Mucosa of stomach (tissue), 1 donor: ENCODE measurements around the gene MAGI3.
"Not testable (repeated sequence)": the region's sequence is repeated elsewhere in the genome, so short reads cannot be mapped to it uniquely, and the experiment has no call there.

Experiments used
- H3K27me3 ChIP-seq: one replicate; pipeline ENCODE4 v1.7.0; 2013; ENCODE audit warnings: mild to moderate bottlenecking, low read length; ENCODE audit not compliant: control insufficient read depth, insufficient read depth
- H3K36me3 ChIP-seq: one replicate; pipeline ENCODE4 v1.7.0; 2013; ENCODE audit warnings: low read length; ENCODE audit not compliant: control insufficient read depth, insufficient read depth
- H3K4me1 ChIP-seq: one replicate; pipeline ENCODE4 v1.7.0; 2013; ENCODE audit warnings: mild to moderate bottlenecking, low read length; ENCODE audit not compliant: control insufficient read depth, insufficient read depth
- H3K4me3 ChIP-seq: one replicate; pipeline ENCODE4 v1.7.0; 2013; ENCODE audit warnings: low read length
- H3K9ac ChIP-seq: one replicate; pipeline ENCODE4 v1.7.0; 2013; ENCODE audit warnings: mild to moderate bottlenecking, low read length, moderate library complexity
- H3K9me3 ChIP-seq: one replicate; pipeline ENCODE4 v1.7.0; 2013; ENCODE audit warnings: mild to moderate bottlenecking, low read length, moderate library complexity; ENCODE audit not compliant: control insufficient read depth
- donor health status: Pancreatic carcinoma.

Gene MAGI3

GRCh38 chr1:113403065-113403464, 12.8 kb downstream of the MAGI3 start:
- H3K4me3 ChIP-seq: no peak overlapping the region
- H3K4me1 ChIP-seq: peaks cover 9% of the 10 kb centered on the region
- H3K36me3 ChIP-seq: no peaks in the 10 kb centered on the region
- H3K9me3 ChIP-seq: no peaks in the 10 kb centered on the region
- H3K27me3 ChIP-seq: no peaks in the 10 kb centered on the region
- H3K9ac ChIP-seq: no peak overlapping the region

GRCh38 chr1:113405573-113405972, 15.3 kb downstream of the MAGI3 start:
- H3K9me3 ChIP-seq: no peaks in the 10 kb centered on the region
- no peaks in the 10 kb centered on the region for H3K36me3 ChIP-seq
- no peaks in the 10 kb centered on the region for H3K27me3 ChIP-seq
- H3K9ac ChIP-seq: no peak overlapping the region
- no peak overlapping the region for H3K4me3 ChIP-seq
- H3K4me1 ChIP-seq: peaks cover 7% of the 10 kb centered on the region

GRCh38 chr1:113406149-113406548, 15.8 kb downstream of the MAGI3 start:
- not testable (repeated sequence) for H3K4me1 ChIP-seq

GRCh38 chr1:113409363-113409762, 19.0 kb downstream of the MAGI3 start:
- H3K4me1 ChIP-seq: peaks cover 7% of the 10 kb centered on the region
- no peak overlapping the region for H3K9ac ChIP-seq
- no peak overlapping the region for H3K4me3 ChIP-seq
- H3K27me3 ChIP-seq: no peaks in the 10 kb centered on the region
- H3K9me3 ChIP-seq: no peaks in the 10 kb centered on the region
- no peaks in the 10 kb centered on the region for H3K36me3 ChIP-seq

More at GRCh38 chr1:113406149-113406548, 15.8 kb downstream of the MAGI3 start:
- H3K27me3 ChIP-seq, H3K9me3 ChIP-seq, H3K36me3 ChIP-seq, H3K4me3 ChIP-seq, H3K9ac ChIP-seq: not testable (repeated sequence)

DNA sequence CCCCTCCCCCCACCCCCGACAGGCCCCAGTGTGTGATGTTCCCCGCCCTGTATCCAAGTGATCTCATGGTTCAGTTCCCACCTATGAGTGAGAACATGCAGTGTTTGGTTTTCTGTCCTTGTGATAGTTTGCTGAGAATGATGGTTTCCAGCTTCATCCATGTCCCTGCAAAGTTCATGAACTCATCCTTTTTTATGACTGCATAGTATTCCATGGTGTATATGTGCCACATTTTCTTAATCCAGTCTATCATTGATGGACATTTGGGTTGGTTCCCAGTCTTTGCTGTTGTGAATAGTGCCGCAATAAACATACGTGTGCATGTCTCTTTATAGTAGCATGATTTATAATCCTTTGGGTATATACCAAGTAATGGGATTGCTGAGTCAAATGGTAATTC, 21.7 kb downstream of the MAGI3 start:
- not testable (repeated sequence) for H3K9ac ChIP-seq, H3K4me1 ChIP-seq, H3K27me3 ChIP-seq, H3K36me3 ChIP-seq, H3K4me3 ChIP-seq, H3K9me3 ChIP-seq

DNA sequence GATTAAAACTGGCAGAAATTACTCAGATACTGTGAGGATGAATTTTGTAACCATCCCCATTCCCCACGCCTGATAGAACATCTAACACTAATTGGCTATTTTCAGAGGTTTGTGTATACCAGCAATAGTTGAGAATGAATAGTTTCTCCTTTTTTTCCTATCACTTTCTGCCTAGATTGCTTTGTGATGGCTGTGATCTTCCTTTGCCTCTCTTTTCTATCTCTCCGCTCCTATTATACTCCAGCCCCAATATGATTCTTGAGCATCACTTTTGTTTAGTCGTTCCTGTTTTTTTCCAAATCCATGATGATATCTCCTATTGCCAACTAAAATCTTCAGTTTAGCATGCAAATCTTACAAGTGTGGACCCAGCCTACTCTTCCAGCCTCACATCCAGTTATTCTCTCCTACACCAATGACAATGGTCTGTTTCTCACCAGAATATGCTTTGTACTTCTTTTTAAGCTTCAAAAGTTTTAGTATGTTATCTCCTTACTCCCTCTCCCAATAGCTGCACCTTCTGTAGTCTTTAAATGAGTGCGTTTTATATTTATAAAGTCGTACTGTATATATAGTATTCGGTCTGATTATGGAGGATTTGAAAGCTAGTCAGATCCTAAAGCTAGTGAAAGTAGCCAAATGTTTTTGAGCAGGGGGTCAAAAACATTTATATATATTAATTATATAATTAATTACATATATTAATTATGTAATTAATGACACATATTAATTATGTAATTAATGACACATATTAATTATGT, 25.2 kb downstream of the MAGI3 start:
- Histone ChIP-seq H3K27me3 (no peaks in the 10 kb centered on the region), H3K36me3 (no peaks in the 10 kb centered on the region), H3K9ac (no peak overlapping the region), H3K9me3 (no peaks in the 10 kb centered on the region), H3K4me1 (no peaks in the 10 kb centered on the region), H3K4me3 (no peak overlapping the region)

DNA sequence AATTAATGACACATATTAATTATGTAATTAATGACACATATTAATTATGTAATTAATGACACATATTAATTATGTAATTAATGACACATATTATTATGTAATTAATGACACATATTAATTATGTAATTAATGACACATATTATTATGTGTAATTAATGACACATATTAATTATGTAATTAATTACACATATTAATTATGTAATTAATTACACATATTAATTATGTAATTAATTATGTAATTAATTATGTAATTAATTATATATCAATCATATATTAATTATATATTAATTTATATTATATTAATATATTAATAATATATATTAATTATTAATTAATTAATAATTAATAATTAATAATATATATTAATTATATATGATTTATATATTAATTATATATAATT, 25.8 kb downstream of the MAGI3 start:
- H3K9ac ChIP-seq, H3K36me3 ChIP-seq, H3K27me3 ChIP-seq, H3K9me3 ChIP-seq, H3K4me1 ChIP-seq, H3K4me3 ChIP-seq: not testable (repeated sequence)

DNA sequence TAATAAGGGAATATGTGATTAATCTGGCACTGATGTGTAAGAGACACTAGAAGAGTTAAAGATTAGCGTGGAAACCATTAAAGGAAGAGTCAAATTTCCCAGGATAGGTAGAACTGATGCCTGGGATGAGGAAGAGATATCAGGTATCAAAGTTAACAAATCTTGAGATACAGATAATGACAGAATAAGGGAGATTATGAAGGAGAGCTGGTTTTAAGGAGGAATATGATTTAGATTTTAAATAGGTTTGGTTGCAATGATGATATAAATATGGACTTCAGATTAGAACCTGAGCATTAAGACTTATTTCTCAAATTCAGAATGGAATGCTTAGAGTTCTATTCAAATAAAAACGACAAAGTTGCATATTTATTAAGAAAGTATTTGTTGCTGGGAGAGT, 26.2 kb downstream of the MAGI3 start:
- Histone ChIP-seq H3K9ac (no peak overlapping the region), H3K4me1 (no peaks in the 10 kb centered on the region), H3K27me3 (no peaks in the 10 kb centered on the region), H3K4me3 (no peak overlapping the region), H3K36me3 (no peaks in the 10 kb centered on the region), H3K9me3 (no peaks in the 10 kb centered on the region)

DNA sequence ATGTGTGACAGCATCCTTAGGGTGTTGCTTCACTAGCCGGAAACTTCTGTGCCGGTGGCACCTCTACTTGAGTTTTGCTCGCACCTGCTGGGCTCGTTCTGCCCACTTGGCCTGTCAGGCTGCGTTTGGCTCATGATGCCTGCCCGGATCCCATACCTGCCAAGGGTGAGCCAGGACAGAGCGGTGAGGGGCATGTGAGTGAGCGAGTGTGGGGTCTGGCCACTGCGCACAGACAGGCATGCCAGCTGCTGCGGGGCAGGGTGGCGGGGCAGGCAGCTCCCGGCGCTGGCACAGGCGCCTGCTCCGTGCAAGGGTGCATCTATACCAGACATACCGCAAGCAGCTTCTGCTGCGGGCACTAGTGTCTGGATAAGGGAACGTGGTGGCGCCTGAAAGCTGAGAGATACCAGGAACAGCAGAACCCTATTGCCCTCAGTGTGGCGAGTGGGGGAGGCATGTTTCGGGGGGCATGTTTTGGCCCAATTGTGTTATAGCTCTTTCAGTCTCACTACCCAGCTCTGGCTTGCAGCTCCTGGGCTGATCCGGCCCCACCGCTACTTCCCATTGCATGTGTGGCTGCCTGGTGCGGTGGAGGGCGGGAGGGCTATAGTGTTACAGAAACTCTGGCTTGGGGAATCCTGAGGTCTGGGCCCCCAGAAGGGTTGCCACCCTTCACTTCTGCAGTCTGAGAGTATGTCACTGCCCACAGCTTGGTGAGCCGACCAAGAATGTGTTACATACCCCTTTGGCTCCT, 32.2 kb downstream of the MAGI3 start:
- H3K9ac ChIP-seq: no peak overlapping the region
- no peaks in the 10 kb centered on the region for H3K27me3 ChIP-seq

DNA sequence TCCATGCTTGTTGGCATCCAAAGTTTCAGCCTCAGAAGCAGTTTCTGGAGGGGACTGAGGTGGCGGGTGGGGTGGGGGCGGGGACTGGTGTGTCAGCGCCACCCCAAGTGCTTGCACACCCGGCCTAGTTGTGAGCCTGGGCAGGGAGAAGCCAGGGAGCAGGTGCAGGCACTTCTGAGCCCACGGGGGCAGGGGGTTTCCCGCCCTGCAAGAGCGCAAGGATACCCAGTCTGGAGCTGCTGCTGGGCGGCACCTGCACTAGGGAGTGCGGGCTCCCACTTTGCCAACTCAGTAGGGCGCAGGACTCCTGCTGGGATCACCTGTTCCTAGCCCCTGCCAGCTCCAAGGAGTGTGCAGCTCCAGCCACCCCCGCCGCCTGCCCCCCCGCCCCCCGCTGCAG, 33.5 kb downstream of the MAGI3 start:
- Histone ChIP-seq H3K4me3 (no peak overlapping the region), H3K9me3 (no peaks in the 10 kb centered on the region), H3K9ac (no peak overlapping the region), H3K36me3 (no peaks in the 10 kb centered on the region), H3K4me1 (no peaks in the 10 kb centered on the region), H3K27me3 (no peaks in the 10 kb centered on the region)

More for the DNA sequence above, 32.2 kb downstream of the MAGI3 start:
- Histone ChIP-seq H3K4me3 (no peak overlapping the region), H3K36me3 (no peaks in the 10 kb centered on the region), H3K9me3 (no peaks in the 10 kb centered on the region), H3K4me1 (no peaks in the 10 kb centered on the region)

DNA sequence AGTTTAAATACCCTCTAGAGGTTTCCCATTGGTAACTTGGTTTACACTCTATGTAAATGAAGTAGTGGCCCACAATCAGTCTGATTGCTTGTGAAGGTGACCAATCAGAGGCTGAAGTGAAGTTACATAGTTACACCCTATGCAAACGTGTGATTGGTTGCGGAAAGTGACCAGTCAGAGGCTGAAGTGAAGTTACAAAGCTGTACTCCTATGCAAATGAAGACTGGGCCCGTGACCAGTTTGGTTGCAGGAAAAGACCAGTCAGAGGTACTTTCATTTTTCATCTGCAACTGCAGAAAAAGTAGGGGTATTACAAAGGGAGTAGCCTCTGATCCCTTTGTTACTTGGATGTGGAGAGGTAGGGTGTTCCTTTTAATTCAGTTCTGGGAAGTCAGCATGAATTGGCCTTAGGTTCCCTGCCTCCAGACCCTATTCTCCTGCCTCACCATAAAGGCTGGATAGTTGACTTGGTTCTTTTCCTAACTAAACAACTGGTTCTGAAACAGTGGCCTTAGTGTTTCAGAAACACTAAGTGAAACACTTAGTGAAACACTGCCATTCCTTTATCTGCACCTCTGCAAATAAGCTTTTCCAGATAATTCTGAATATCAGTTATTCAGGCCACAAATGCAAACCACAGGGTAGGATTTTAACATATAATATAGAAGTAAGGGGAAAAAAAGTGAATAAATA, 39.3 kb downstream of the MAGI3 start:
- no peaks in the 10 kb centered on the region for H3K27me3 ChIP-seq
- peak overlapping the region; percentile 5 for H3K4me3 ChIP-seq
- no peaks in the 10 kb centered on the region for H3K36me3 ChIP-seq
- H3K9ac ChIP-seq: no peak overlapping the region
- H3K9me3 ChIP-seq: no peaks in the 10 kb centered on the region
- H3K4me1 ChIP-seq: peaks cover 24% of the 10 kb centered on the region

GRCh38 chr1:113433184-113433583, 42.9 kb downstream of the MAGI3 start:
- no peaks in the 10 kb centered on the region for H3K9me3 ChIP-seq
- no peak overlapping the region for H3K4me3 ChIP-seq
- no peaks in the 10 kb centered on the region for H3K36me3 ChIP-seq

More at GRCh38 chr1:113433184-113433583, 42.9 kb downstream of the MAGI3 start:
- no peak overlapping the region for H3K9ac ChIP-seq
- H3K4me1 ChIP-seq: peaks cover 24% of the 10 kb centered on the region
- no peaks in the 10 kb centered on the region for H3K27me3 ChIP-seq
